ENCODE data around the gene ADAMTS12. TPM values are rescaled to one million over a fixed set of nuclear protein-coding genes. Genes with fewer than 3 reads are reported as not detected.

Gene ADAMTS12
- total and polyA plus RNA-seq, 5 donors from 2014 or later = not detected

DNA sequence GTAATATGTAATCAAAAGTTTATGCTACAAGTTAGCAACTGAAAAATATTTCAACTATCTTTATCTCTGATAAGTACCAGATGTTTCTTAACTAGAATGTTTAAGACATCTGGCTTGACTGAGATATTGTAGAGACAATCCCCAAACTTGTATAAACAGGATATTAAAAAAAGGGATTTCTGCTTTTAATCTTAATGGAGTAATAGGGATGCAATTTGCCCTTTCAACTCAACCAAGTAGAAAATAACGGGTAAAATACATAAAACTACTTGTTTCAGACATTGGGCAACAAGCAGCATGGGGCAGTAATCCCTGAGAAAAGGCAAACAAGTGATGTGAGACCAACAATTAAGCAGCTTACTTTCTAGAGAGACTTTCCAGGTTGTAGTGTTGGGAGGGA is 9.4 kb upstream of the ADAMTS12 start:
- no peak for ATAC-seq (ENCODE audit: low read depth in 2 of 2)
- H3K36me3 Mint-ChIP-seq = no peaks in the 10 kb centered on the region
- H3K27me3 Mint-ChIP-seq = peaks cover 21% of the 10 kb centered on the region
- no peak for DNase-seq
- H3K4me1 Mint-ChIP-seq = no peaks in the 10 kb centered on the region
- H3K4me3 Mint-ChIP-seq = no peak overlapping the region
- peaks cover 4% of the 10 kb centered on the region for H3K27me3 ChIP-seq (ENCODE audit: control insufficient read depth, insufficient read depth, low read length)
- no peaks in the 10 kb centered on the region for H3K4me1 ChIP-seq (ENCODE audit: control insufficient read depth, insufficient read depth, low read length, poor library complexity, severe bottlenecking)
- H3K27ac Mint-ChIP-seq = no peak overlapping the region
- H3K36me3 ChIP-seq (ENCODE audit: control insufficient read depth, insufficient read depth, low read length) = no peaks in the 10 kb centered on the region
- H3K27ac ChIP-seq (ENCODE audit: insufficient read depth, low read length, poor library complexity, severe bottlenecking) = no peak overlapping the region
- H3K9me3 ChIP-seq (ENCODE audit: control insufficient read depth in 2 of 2, low read length in 2 of 2) = no peaks in the 10 kb centered on the region
- H3K9me3 Mint-ChIP-seq = peaks cover 2 to 23% (median 7%) of the 10 kb centered on the region in 7 donors
- no peak overlapping the region for H3K4me3 ChIP-seq (ENCODE audit: low read depth, low read length)

DNA sequence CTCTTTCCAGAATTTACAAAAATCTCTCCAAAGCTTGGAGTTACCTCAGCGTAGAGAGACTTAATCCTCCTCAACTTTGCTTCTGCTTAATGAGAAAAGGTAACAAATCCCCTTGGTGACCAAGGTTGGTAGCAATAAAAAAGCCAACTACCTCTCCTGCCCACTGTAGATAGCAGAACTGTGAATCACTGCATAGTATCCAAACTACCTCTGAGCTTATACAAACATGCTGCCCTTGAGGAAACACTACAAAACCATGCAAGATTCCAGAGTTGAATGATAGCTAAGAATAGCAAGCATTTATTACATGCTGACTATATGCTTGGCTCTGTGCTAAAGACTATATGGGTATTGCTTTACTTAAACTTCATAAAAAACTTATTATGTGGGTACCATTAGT is 2.8 kb upstream of the ADAMTS12 start:
- Histone ChIP-seq H3K4me3 (ENCODE audit: low read depth, low read length) (no peak overlapping the region), H3K27ac (ENCODE audit: insufficient read depth, low read length, poor library complexity, severe bottlenecking) (no peak overlapping the region), H3K36me3 (ENCODE audit: control insufficient read depth, insufficient read depth, low read length) (no peaks in the 10 kb centered on the region), H3K9me3 (ENCODE audit: control insufficient read depth in 2 of 2, low read length in 2 of 2) (no peaks in the 10 kb centered on the region), H3K27me3 (ENCODE audit: control insufficient read depth, insufficient read depth, low read length) (peaks cover 30% of the 10 kb centered on the region), H3K4me1 (ENCODE audit: control insufficient read depth, insufficient read depth, low read length, poor library complexity, severe bottlenecking) (no peaks in the 10 kb centered on the region)
- Mint-ChIP-seq H3K27me3 (peaks cover 64% of the 10 kb centered on the region), H3K4me1 (peaks cover 0 to 8% (median 0%) of the 10 kb centered on the region in 4 donors), H3K4me3 (no peak overlapping the region), H3K36me3 (no peaks in the 10 kb centered on the region), H3K27ac (no peak overlapping the region), H3K9me3 (peaks cover 0 to 4% (median 0%) of the 10 kb centered on the region in 7 donors)
- ATAC-seq (ENCODE audit: low read depth in 2 of 2) = no peak
- DNase-seq = no peak

DNA sequence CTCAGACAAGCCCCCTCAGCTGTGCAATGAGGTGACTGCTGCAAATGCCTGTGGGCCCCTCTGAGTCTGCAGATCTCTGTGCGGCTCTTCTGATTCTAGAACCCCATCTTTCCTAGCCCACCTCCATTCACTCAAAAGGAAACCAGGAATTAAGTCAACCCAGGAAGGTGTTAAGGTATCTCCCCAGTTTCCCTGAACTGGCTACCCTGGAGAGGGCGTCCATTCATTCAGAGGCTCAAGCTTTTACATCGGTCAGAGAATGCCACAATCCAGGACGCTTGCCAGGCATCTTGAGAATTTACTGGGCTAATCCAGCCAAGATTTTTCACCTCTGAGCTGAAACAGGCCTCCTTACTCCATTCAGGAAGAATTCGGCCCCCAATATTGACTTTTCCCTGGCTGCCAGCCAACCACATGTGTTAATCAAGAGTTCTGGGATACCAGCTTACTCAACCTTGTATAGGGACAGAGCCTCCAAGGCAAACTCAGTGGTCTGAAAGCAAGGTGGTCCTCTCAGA is 889 bp upstream of the ADAMTS12 start:
- no peak for ATAC-seq (ENCODE audit: low read depth in 2 of 2)
- Mint-ChIP-seq H3K9me3 (peaks cover 0 to 2% (median 0%) of the 10 kb centered on the region in 7 donors), H3K27ac (no peak overlapping the region), H3K4me3 (no peak overlapping the region), H3K36me3 (no peaks in the 10 kb centered on the region), H3K27me3 (peaks cover 59% of the 10 kb centered on the region), H3K4me1 (peaks cover 0 to 8% (median 0%) of the 10 kb centered on the region in 4 donors)
- peaks cover 38% of the 10 kb centered on the region for H3K27me3 ChIP-seq (ENCODE audit: control insufficient read depth, insufficient read depth, low read length)
- no peaks in the 10 kb centered on the region for H3K36me3 ChIP-seq (ENCODE audit: control insufficient read depth, insufficient read depth, low read length)
- H3K9me3 ChIP-seq (ENCODE audit: control insufficient read depth in 2 of 2, low read length in 2 of 2) = no peaks in the 10 kb centered on the region
- no peak for DNase-seq
- no peak overlapping the region for H3K27ac ChIP-seq (ENCODE audit: insufficient read depth, low read length, poor library complexity, severe bottlenecking)
- H3K4me1 ChIP-seq (ENCODE audit: control insufficient read depth, insufficient read depth, low read length, poor library complexity, severe bottlenecking) = no peaks in the 10 kb centered on the region
- no peak overlapping the region for H3K4me3 ChIP-seq (ENCODE audit: low read depth, low read length)

DNA sequence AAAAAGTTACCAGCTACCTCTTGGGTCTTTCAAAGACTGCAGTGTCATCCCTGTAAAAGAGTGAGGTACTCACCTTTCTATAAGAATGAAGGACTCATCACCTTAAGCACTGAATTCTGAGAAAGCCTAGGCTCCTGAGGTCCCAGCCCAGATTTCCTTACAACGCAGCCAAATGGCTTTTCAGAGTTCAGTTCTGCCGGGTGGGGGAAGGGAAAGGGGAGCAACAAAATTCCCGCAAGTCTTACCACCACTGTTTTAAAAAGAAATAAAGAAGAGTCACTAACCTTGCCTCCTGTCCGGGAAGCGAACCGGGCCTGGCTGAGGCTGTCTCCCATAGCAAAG is 373 bp downstream of the ADAMTS12 start:
- no peak for ATAC-seq (ENCODE audit: low read depth in 2 of 2)
- peak overlapping the region in 1 of 3 donors; percentile 45 for H3K27ac Mint-ChIP-seq

DNA sequence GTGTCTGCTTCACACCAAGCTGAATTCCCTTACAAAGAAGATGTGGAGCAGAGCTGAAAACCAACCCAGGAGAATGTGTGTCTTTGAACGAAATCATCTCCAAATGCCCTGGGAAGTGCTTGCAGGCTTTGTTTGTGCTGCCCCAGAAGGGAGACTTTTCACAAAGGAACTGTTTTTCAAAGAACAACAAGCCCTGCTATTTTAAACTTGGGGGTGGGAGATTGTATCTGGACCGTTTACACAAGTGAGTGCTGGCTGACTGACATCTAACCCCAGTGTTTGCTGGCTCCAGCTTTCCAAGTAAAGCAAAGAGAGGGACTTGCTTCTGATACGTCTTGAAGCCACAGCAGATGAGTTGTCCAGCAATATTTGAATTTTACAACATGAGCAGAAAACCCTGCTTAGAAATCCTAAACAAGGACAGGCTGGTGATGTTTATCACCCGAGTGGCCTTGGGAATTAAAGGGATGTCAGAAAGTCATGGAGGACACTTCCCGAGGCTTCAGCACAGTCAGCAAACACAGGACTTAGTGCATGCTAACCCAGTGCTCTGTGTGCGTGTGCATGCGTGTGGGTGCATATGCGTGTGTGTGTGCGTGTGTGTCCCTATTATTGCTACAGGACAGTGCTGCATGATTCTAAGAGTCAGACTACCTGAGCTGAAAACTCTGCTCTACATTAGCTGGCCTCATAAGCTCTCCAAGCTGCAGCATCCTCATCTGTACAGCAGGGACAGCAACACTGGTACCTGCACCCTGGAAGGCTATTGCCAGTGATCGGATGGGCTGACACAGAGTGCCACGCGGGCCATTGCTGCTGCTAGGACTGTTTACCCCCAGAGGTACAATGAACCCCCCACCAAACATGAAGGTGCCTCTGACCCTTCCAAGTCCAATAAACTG is 1.4 kb downstream of the ADAMTS12 start:
- DNase-seq = no peak
- H3K4me3 ChIP-seq (ENCODE audit: low read depth, low read length) = no peak overlapping the region
- no peak overlapping the region for H3K27ac Mint-ChIP-seq

More for the DNA sequence above, 373 bp downstream of the ADAMTS12 start:
- no peak for DNase-seq
- Mint-ChIP-seq H3K36me3 (no peaks in the 10 kb centered on the region), H3K4me1 (peaks cover 0 to 8% (median 0%) of the 10 kb centered on the region in 4 donors), H3K9me3 (peaks cover 0 to 2% (median 0%) of the 10 kb centered on the region in 7 donors), H3K27me3 (peaks cover 46% of the 10 kb centered on the region), H3K4me3 (peak overlapping the region in 1 of 4 donors; percentile 64)
- Histone ChIP-seq H3K4me1 (ENCODE audit: control insufficient read depth, insufficient read depth, low read length, poor library complexity, severe bottlenecking) (no peaks in the 10 kb centered on the region), H3K27ac (ENCODE audit: insufficient read depth, low read length, poor library complexity, severe bottlenecking) (no peak overlapping the region), H3K36me3 (ENCODE audit: control insufficient read depth, insufficient read depth, low read length) (no peaks in the 10 kb centered on the region), H3K4me3 (ENCODE audit: low read depth, low read length) (no peak overlapping the region), H3K9me3 (ENCODE audit: control insufficient read depth in 2 of 2, low read length in 2 of 2) (no peaks in the 10 kb centered on the region), H3K27me3 (ENCODE audit: control insufficient read depth, insufficient read depth, low read length) (peaks cover 35% of the 10 kb centered on the region)

DNA sequence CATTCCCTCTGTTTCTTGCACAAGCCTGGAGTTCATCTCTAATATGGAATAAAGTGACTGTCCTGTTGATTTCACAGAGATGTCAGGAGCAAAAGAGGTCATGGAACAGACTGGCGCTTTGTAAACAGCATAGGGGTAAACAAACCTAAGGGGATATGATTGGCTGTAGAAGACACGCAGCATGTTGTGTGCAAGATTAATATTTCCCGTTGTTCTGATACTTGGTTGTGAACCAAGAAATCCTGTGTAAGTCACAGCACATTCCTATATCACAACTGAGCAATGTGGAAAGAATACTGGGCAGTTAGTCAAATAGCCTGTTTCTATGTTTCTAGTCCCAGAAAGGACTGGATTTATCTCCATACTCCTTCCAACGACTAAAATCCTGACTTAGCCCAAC is 3.2 kb downstream of the ADAMTS12 start:
- Mint-ChIP-seq H3K27ac (no peak overlapping the region), H3K36me3 (no peaks in the 10 kb centered on the region), H3K4me1 (peaks cover 0 to 8% (median 0%) of the 10 kb centered on the region in 4 donors), H3K27me3 (peaks cover 29% of the 10 kb centered on the region), H3K4me3 (no peak overlapping the region), H3K9me3 (peaks cover 0 to 4% (median 0%) of the 10 kb centered on the region in 7 donors)
- Histone ChIP-seq H3K27me3 (ENCODE audit: control insufficient read depth, insufficient read depth, low read length) (peaks cover 23% of the 10 kb centered on the region), H3K36me3 (ENCODE audit: control insufficient read depth, insufficient read depth, low read length) (no peaks in the 10 kb centered on the region), H3K4me3 (ENCODE audit: low read depth, low read length) (no peak overlapping the region), H3K4me1 (ENCODE audit: control insufficient read depth, insufficient read depth, low read length, poor library complexity, severe bottlenecking) (no peaks in the 10 kb centered on the region), H3K9me3 (ENCODE audit: control insufficient read depth in 2 of 2, low read length in 2 of 2) (no peaks in the 10 kb centered on the region), H3K27ac (ENCODE audit: insufficient read depth, low read length, poor library complexity, severe bottlenecking) (no peak overlapping the region)
- DNase-seq (no peak), ATAC-seq (ENCODE audit: low read depth in 2 of 2) (no peak)

More for the DNA sequence above, 1.4 kb downstream of the ADAMTS12 start:
- Mint-ChIP-seq H3K27me3 (peaks cover 39% of the 10 kb centered on the region), H3K4me1 (peaks cover 0 to 8% (median 0%) of the 10 kb centered on the region in 4 donors), H3K9me3 (peaks cover 0 to 2% (median 0%) of the 10 kb centered on the region in 7 donors), H3K36me3 (no peaks in the 10 kb centered on the region), H3K4me3 (no peak overlapping the region)
- Histone ChIP-seq H3K36me3 (ENCODE audit: control insufficient read depth, insufficient read depth, low read length) (no peaks in the 10 kb centered on the region), H3K27ac (ENCODE audit: insufficient read depth, low read length, poor library complexity, severe bottlenecking) (no peak overlapping the region), H3K9me3 (ENCODE audit: control insufficient read depth in 2 of 2, low read length in 2 of 2) (no peaks in the 10 kb centered on the region), H3K27me3 (ENCODE audit: control insufficient read depth, insufficient read depth, low read length) (peaks cover 33% of the 10 kb centered on the region), H3K4me1 (ENCODE audit: control insufficient read depth, insufficient read depth, low read length, poor library complexity, severe bottlenecking) (no peaks in the 10 kb centered on the region)
- ATAC-seq (ENCODE audit: low read depth in 2 of 2) = no peak

DNA sequence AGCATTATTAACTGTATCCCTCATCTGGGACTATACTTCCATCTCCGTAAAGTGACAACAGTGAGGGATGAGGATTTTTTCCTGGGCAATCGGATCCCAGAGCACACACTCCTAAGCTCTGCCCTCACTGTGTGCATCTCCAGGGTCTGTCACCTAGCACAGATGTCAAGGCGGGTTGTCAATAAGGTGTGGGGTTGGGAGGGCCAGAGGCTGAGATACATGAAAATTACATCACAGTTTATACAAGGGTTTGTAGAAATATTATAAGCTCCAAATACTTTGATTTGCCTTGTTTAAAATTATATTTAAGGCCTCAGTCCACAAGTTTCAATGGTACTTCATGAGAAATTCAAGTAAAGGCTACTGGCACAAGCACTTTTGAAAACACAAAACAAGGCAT is 4.5 kb downstream of the ADAMTS12 start:
- peaks cover 12% of the 10 kb centered on the region for H3K27me3 ChIP-seq (ENCODE audit: control insufficient read depth, insufficient read depth, low read length)
- peaks cover 0 to 7% (median 0%) of the 10 kb centered on the region in 4 donors for H3K4me1 Mint-ChIP-seq
- no peak overlapping the region for H3K4me3 Mint-ChIP-seq
- H3K27me3 Mint-ChIP-seq = peaks cover 19% of the 10 kb centered on the region
- no peak for DNase-seq
- H3K27ac Mint-ChIP-seq = no peak overlapping the region
- H3K27ac ChIP-seq (ENCODE audit: insufficient read depth, low read length, poor library complexity, severe bottlenecking) = no peak overlapping the region
- H3K36me3 Mint-ChIP-seq = no peaks in the 10 kb centered on the region
- H3K9me3 ChIP-seq (ENCODE audit: control insufficient read depth in 2 of 2, low read length in 2 of 2) = no peaks in the 10 kb centered on the region
- H3K36me3 ChIP-seq (ENCODE audit: control insufficient read depth, insufficient read depth, low read length) = no peaks in the 10 kb centered on the region
- ATAC-seq (ENCODE audit: low read depth in 2 of 2) = no peak
- H3K9me3 Mint-ChIP-seq = peaks cover 0 to 4% (median 0%) of the 10 kb centered on the region in 7 donors
- no peak overlapping the region for H3K4me3 ChIP-seq (ENCODE audit: low read depth, low read length)
- no peaks in the 10 kb centered on the region for H3K4me1 ChIP-seq (ENCODE audit: control insufficient read depth, insufficient read depth, low read length, poor library complexity, severe bottlenecking)

Data from CD4-positive, CD25-positive, alpha-beta regulatory T cell (primary cell).